GM21381 (cell line): ENCODE results near the gene MPEG1.

Experiments used
- ATAC-seq: cut with Tn5 transposase; IDR thresholded peaks from one replicate; pipeline ENCODE4 v1.9.1; 2021; ENCODE audit warnings: mild to moderate bottlenecking, moderate library complexity; ENCODE audit not compliant: unreplicated experiment

MPEG1 gene

GRCh38 chr11:59219836-59220235, 7.1 kb upstream of the MPEG1 start:
- ATAC-seq, result no peak

- ATAC-seq, result no peak
Measured at GRCh38 chr11:59218893-59219292, 6.2 kb upstream of the MPEG1 start.

- ATAC-seq, result no peak
Measured at GRCh38 chr11:59218319-59218718, 5.6 kb upstream of the MPEG1 start.

GRCh38 chr11:59216641-59217564, 4.2 kb upstream of the MPEG1 start:
- ATAC-seq, result peak; percentile 85

- no peak for ATAC-seq
Measured at GRCh38 chr11:59214141-59214893, 1.6 kb upstream of the MPEG1 start.

- no peak for ATAC-seq
Measured at GRCh38 chr11:59212222-59212621, 505 bp downstream of the MPEG1 start.

- ATAC-seq, result no peak
Measured at GRCh38 chr11:59208956-59209355, 3.8 kb downstream of the MPEG1 start.

GRCh38 chr11:59207988-59208451, 4.7 kb downstream of the MPEG1 start:
- ATAC-seq, result peak; percentile 54

GRCh38 chr11:59206635-59207034, 6.1 kb downstream of the MPEG1 start:
- ATAC-seq, result no peak

GRCh38 chr11:59205648-59206047, 7.1 kb downstream of the MPEG1 start:
- no peak for ATAC-seq

- no peak for ATAC-seq
Measured at GRCh38 chr11:59204746-59205145, 8.0 kb downstream of the MPEG1 start.

- no peak for ATAC-seq
Measured at GRCh38 chr11:59201353-59201752, 11.4 kb downstream of the MPEG1 start.

GRCh38 chr11:59200423-59200746, 12.3 kb downstream of the MPEG1 start:
- peak; percentile 39 for ATAC-seq

- peak; percentile 41 for ATAC-seq
Measured at GRCh38 chr11:59199546-59200422, 12.9 kb downstream of the MPEG1 start.

- no peak for ATAC-seq
Measured at GRCh38 chr11:59198726-59199125, 14.0 kb downstream of the MPEG1 start.

- ATAC-seq, result no peak
Measured at GRCh38 chr11:59197991-59198390, 14.7 kb downstream of the MPEG1 start.

- no peak for ATAC-seq
Measured at GRCh38 chr11:59196777-59197176, 15.9 kb downstream of the MPEG1 start.

- ATAC-seq, result no peak
Measured at GRCh38 chr11:59195586-59195985, 17.1 kb downstream of the MPEG1 start.

GRCh38 chr11:59193587-59194130, 19.1 kb downstream of the MPEG1 start:
- no peak for ATAC-seq

GRCh38 chr11:59192446-59193020, 20.2 kb downstream of the MPEG1 start:
- ATAC-seq, result no peak
